ENCODE results near the gene GPC2. TPM values are rescaled to one million over a fixed set of nuclear protein-coding genes. Genes with fewer than 3 reads are reported as not detected.
A peak's percentile ranks its signal among the peaks of the same experiment; 100 is the strongest.

Gene GPC2
- total RNA-seq, 3 donors from 2014 or later (not counting 1 experiment from before 2014, with no cell fraction given) = 1.9 to 2.4 (median 2.3) TPM

DNA sequence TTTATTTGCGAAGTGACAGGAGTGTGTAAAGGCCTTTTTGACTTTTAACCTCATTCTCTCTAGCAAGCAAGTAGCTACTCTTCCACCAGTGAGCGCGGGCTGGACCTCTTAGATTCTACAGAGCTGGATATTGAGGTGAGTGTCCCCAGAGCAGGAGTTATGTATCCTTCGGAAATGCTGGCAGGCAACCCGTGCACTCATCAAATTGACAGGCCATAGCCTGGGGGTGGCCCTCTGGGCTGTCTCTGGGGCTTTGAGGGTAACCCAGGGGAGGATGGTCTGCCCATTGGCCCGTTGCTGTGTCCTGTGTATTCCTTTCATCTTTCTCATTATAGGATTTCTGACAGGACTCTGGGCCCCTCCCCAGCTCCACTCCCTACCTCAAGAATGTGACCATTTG lies 36.5 kb upstream of the GPC2 start:
- Mint-ChIP-seq H3K36me3 (no peaks in the 10 kb centered on the region), H3K4me3 (no peak overlapping the region), H3K9me3 (no peaks in the 10 kb centered on the region), H3K27ac (no peak overlapping the region), H3K4me1 (peaks cover 40 to 52% of the 10 kb centered on the region in 2 donors), H3K27me3 (ENCODE audit: low read depth in 2 of 2) (no peaks in the 10 kb centered on the region)
- 85% methylated on average over 4 of the region's 6 CpGs for WGBS (ENCODE audit: insufficient coverage)
- DNase-seq = no peak
- H3K27ac ChIP-seq (ENCODE audit: low read length) = no peak overlapping the region
- no peaks in the 10 kb centered on the region for H3K36me3 ChIP-seq (ENCODE audit: control insufficient read depth, insufficient read depth, low read length)
- no peaks in the 10 kb centered on the region for H3K9me3 ChIP-seq (ENCODE audit: control insufficient read depth, insufficient read depth, low read length)
- H3K4me1 ChIP-seq (ENCODE audit: control insufficient read depth, insufficient read depth, low read length) = peaks cover 37% of the 10 kb centered on the region
- TF ChIP-seq, protein P1, sequence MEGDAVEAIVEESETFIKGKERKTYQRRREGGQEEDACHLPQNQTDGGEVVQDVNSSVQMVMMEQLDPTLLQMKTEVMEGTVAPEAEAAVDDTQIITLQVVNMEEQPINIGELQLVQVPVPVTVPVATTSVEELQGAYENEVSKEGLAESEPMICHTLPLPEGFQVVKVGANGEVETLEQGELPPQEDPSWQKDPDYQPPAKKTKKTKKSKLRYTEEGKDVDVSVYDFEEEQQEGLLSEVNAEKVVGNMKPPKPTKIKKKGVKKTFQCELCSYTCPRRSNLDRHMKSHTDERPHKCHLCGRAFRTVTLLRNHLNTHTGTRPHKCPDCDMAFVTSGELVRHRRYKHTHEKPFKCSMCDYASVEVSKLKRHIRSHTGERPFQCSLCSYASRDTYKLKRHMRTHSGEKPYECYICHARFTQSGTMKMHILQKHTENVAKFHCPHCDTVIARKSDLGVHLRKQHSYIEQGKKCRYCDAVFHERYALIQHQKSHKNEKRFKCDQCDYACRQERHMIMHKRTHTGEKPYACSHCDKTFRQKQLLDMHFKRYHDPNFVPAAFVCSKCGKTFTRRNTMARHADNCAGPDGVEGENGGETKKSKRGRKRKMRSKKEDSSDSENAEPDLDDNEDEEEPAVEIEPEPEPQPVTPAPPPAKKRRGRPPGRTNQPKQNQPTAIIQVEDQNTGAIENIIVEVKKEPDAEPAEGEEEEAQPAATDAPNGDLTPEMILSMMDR (IDR thresholded peaks at IDR 0.05) = no peak
- no peak for ATAC-seq
- no peaks in the 10 kb centered on the region for H3K27me3 ChIP-seq (ENCODE audit: control insufficient read depth, insufficient read depth, low read length)
- intact Hi-C loops (cut with micrococcal nuclease) = loop anchor here (5.0 kb wide), 1 partner anchor 36 kb away; the partner anchor contains the start of genes GPC2 and STAG3
- no peak overlapping the region for H3K4me3 ChIP-seq (ENCODE audit: low read length)

DNA sequence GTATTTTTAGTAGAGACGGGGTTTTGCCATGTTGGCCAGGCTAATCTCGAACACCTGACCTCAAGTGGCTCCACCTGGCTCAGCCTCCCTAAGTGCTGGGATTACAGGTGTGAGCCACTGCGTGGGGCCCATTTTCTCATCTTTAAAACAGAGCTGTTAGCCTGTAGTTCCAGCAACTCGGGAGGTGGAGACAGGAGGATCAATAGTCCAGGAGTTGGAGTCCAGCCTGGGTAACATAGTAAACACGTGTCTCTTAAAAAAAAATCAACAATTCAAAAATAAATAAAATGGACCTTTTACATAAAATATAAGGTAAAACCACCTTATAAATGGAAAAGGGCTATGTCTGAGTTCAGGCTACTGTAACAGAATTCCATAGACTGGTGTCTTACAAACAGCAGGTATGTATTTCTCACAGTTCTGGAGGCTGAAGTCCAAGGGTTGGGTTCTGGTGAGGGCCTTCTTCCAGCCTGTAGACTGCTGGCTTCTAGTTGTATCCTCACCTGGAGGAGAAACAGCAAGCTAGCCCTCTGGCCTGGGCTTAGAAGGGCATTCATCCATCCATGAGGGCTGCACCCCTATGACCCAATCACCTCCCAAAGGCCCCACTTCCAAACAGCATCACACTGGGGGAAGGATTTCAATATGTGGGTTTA lies 35.6 kb upstream of the GPC2 start:
- H3K27me3 Mint-ChIP-seq (ENCODE audit: low read depth in 2 of 2) = no peaks in the 10 kb centered on the region
- Histone ChIP-seq H3K9me3 (ENCODE audit: control insufficient read depth, insufficient read depth, low read length) (no peaks in the 10 kb centered on the region), H3K4me3 (ENCODE audit: low read length) (no peak overlapping the region), H3K27me3 (ENCODE audit: control insufficient read depth, insufficient read depth, low read length) (no peaks in the 10 kb centered on the region), H3K27ac (ENCODE audit: low read length) (no peak overlapping the region), H3K4me1 (ENCODE audit: control insufficient read depth, insufficient read depth, low read length) (peaks cover 37% of the 10 kb centered on the region), H3K36me3 (ENCODE audit: control insufficient read depth, insufficient read depth, low read length) (no peaks in the 10 kb centered on the region)
- no peak overlapping the region for H3K4me3 Mint-ChIP-seq
- DNase-seq = no peak
- intact Hi-C loops (cut with micrococcal nuclease) = loop anchor here (5.0 kb wide), 1 partner anchor 35 kb away; the partner anchor contains the start of genes GPC2 and STAG3
- TF ChIP-seq, protein P1 (IDR thresholded peaks at IDR 0.05) = no peak
- 89% methylated on average over 4 of the region's 5 CpGs for WGBS (ENCODE audit: insufficient coverage)
- H3K36me3 Mint-ChIP-seq = no peaks in the 10 kb centered on the region
- no peak for ATAC-seq
- peak overlapping the region in 1 of 2 donors; percentile 41 for H3K27ac Mint-ChIP-seq
- peaks cover 43 to 55% of the 10 kb centered on the region in 2 donors for H3K4me1 Mint-ChIP-seq
- H3K9me3 Mint-ChIP-seq = no peaks in the 10 kb centered on the region

DNA sequence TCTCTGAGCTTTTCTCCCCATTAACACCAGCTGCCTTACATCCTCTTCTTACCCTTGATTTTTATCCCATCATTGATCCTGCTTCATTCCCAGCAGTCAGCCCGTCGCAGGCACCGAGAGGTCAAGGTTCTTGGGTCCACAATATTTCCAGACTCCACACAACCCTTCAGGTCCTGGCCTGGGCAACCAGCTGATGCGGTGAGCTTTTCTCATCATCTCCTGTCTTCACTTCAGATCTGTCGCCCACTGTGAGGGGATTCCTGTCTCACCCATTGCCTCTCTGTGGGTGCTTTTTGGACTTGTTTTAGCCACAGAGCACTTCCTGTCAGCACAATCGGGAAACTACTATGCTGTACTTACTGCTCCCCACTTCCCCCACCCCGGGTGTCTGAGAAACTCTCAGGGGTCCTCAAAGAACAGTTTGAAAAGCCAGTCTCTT lies 34.2 kb upstream of the GPC2 start:
- no peaks in the 10 kb centered on the region for H3K9me3 Mint-ChIP-seq
- peak overlapping the region; percentile 77 to 85 for H3K27ac Mint-ChIP-seq
- Histone ChIP-seq H3K36me3 (ENCODE audit: control insufficient read depth, insufficient read depth, low read length) (no peaks in the 10 kb centered on the region), H3K4me1 (ENCODE audit: control insufficient read depth, insufficient read depth, low read length) (peaks cover 30% of the 10 kb centered on the region), H3K27ac (ENCODE audit: low read length) (peak overlapping the region; percentile 45), H3K9me3 (ENCODE audit: control insufficient read depth, insufficient read depth, low read length) (no peaks in the 10 kb centered on the region), H3K27me3 (ENCODE audit: control insufficient read depth, insufficient read depth, low read length) (no peaks in the 10 kb centered on the region), H3K4me3 (ENCODE audit: low read length) (no peak overlapping the region)
- TF ChIP-seq, protein P1 (IDR thresholded peaks at IDR 0.05) = no peak
- no peaks in the 10 kb centered on the region for H3K27me3 Mint-ChIP-seq (ENCODE audit: low read depth in 2 of 2)
- intact Hi-C loops (cut with micrococcal nuclease) = loop anchor here (5.0 kb wide), 1 partner anchor 34 kb away; the partner anchor contains the start of genes GPC2 and STAG3
- H3K36me3 Mint-ChIP-seq = no peaks in the 10 kb centered on the region
- peak; percentile 36 to 80 for DNase-seq
- ATAC-seq = peak; percentile 73 to 82 (median 82)
- 30% methylated on average over 7 of the region's 7 CpGs for WGBS (ENCODE audit: insufficient coverage)
- H3K4me3 Mint-ChIP-seq = peak overlapping the region; percentile 78
- H3K4me1 Mint-ChIP-seq = peaks cover 35 to 51% of the 10 kb centered on the region in 2 donors
